OCI-LY7 (cell line): Measurements from ENCODE around the gene ASB13. TPM values are rescaled to one million over a fixed set of nuclear protein-coding genes. Genes with fewer than 3 reads are reported as not detected.
A peak's percentile ranks its signal among the peaks of the same experiment; 100 is the strongest.

ENCODE experiments used
- Bru-seq: library from RNA; stranded (reverse); fragments of 400-500 nt; gene quantifications from one replicate; lab custom pipeline; 2021; lab: Mats Ljungman, UMichigan
- BruChase-seq, 2 experiments: library from RNA; stranded (reverse); fragments of 400-500 nt; gene quantifications; one replicate each; lab custom pipeline; 2021; lab: Mats Ljungman, UMichigan
- BruUV-seq: library from RNA; stranded (reverse); fragments of 400-500 nt; replicated peaks from 2 replicates; lab custom pipeline; 2021; lab: Mats Ljungman, UMichigan
- CTCF ChIA-PET: fragments of 300-600 bp; sonication (Branson Sonifier 250); formaldehyde crosslinking; loops from one replicate; lab custom pipeline; 2022; ENCODE audit warnings: antibody characterized with exemption; ENCODE audit not compliant: unreplicated experiment; lab: Charles Lee
- POLR2A ChIA-PET: fragments of 300-600 bp; sonication (Branson Sonifier 250); formaldehyde crosslinking; loops from one replicate; lab custom pipeline; 2022; ENCODE audit warnings: antibody characterized with exemption; lab: Charles Lee
- DNase-seq: peaks from one replicate; pipeline ENCODE4 v3.0.0-alpha.2; 2015; ENCODE audit warnings: low spot score
- H2AFZ ChIP-seq: fragments of 200-600 bp; sonication (generic), shearing (Covaris generic); 2 replicates; pipeline ENCODE4 v1.6.1; 2014; ENCODE audit warnings: mild to moderate bottlenecking, antibody characterized with exemption, low read length, moderate library complexity
- H3K27ac ChIP-seq: fragments of 200-600 bp; sonication (generic); 2 replicates; pipeline ENCODE4 v1.5.1; 2014; ENCODE audit warnings: mixed run types, low read depth, mild to moderate bottlenecking, moderate library complexity, low read length, inconsistent platforms; ENCODE audit not compliant: poor library complexity, severe bottlenecking
- H3K36me3 ChIP-seq: fragments of 200-600 bp; sonication (generic); 2 replicates; pipeline ENCODE4 v1.6.1; 2014; ENCODE audit warnings: mild to moderate bottlenecking, antibody characterized with exemption, low read length, moderate library complexity, mixed read lengths; ENCODE audit not compliant: insufficient read depth
- H3K4me1 ChIP-seq: fragments of 200-600 bp; sonication (generic); 2 replicates; pipeline ENCODE4 v1.5.1; 2014; ENCODE audit warnings: mild to moderate bottlenecking, low read length; ENCODE audit not compliant: insufficient read depth, poor library complexity, severe bottlenecking
- H3K4me2 ChIP-seq: fragments of 200-600 bp; sonication (generic); 2 replicates; pipeline ENCODE4 v1.6.1; 2014; ENCODE audit warnings: mild to moderate bottlenecking, low read length
- H3K4me3 ChIP-seq: fragments of 200-600 bp; sonication (generic); 2 replicates; pipeline ENCODE4 v1.5.1; 2014; ENCODE audit warnings: mild to moderate bottlenecking, low read depth, low read length; ENCODE audit not compliant: poor library complexity, severe bottlenecking
- H3K79me2 ChIP-seq: fragments of 200-600 bp; sonication (generic); 2 replicates; pipeline ENCODE4 v1.6.1; 2016; ENCODE audit warnings: low read depth, mild to moderate bottlenecking, low read length, moderate library complexity, mixed read lengths; ENCODE audit not compliant: insufficient read depth
- H3K9me2 ChIP-seq: fragments of 200-600 bp; sonication (generic); 2 replicates; pipeline ENCODE4 v1.6.1; 2016; ENCODE audit warnings: mild to moderate bottlenecking, low read length, mixed read lengths; ENCODE audit not compliant: insufficient read depth
- H3K9me3 ChIP-seq: fragments of 200-600 bp; sonication (generic); 2 replicates; pipeline ENCODE4 v1.6.1; 2014; ENCODE audit warnings: mild to moderate bottlenecking, mixed run types, low read length, mixed read lengths
- H4K20me1 ChIP-seq: fragments of 200-600 bp; sonication (generic); 2 replicates; pipeline ENCODE4 v1.6.1; 2014; ENCODE audit warnings: mild to moderate bottlenecking, antibody characterized with exemption, low read length, moderate library complexity, mixed read lengths; ENCODE audit not compliant: insufficient read depth
- EZH2phosphoT487 ChIP-seq: fragments of 200-600 bp; sonication (generic); IDR thresholded peaks from 2 replicates; pipeline ENCODE4 v1.6.1; 2018; ENCODE audit warnings: low read depth, borderline replicate concordance, mild to moderate bottlenecking, mixed run types, antibody characterized with exemption, low read length, moderate library complexity, mixed read lengths
- intact Hi-C: fragments of 100-400 bp; cut with micrococcal nuclease; formaldehyde crosslinking; loops from one replicate; pipeline ENCODE4 v1.10.0; 2022; ENCODE audit not compliant: unreplicated experiment
- long read RNA-seq: library from polyadenylated mRNA; stranded (forward); transcript quantifications from one replicate; pipeline ENCODE4 v2.0.0, GENCODE V29; 2022
- total RNA-seq, 2 experiments: library from RNA; depleted of rRNA in 1 of 2; stranded (reverse); fragments of >200 nt in 1 of 2; shearing (Covaris generic) in 1 of 2; gene quantifications; 2 replicates each; pipeline ENCODE4 v1.2.3, GENCODE V29; 2014 to 2022
- TF ChIP-seq, protein P1 (sequence below): fragments of 200-600 bp; sonication (generic); conservative IDR thresholded peaks from 2 replicates; pipeline ENCODE4 v1.5.1; 2014; ENCODE audit warnings: mild to moderate bottlenecking, antibody characterized with exemption, low read length, moderate library complexity, mixed read lengths

Gene ASB13, protein sequence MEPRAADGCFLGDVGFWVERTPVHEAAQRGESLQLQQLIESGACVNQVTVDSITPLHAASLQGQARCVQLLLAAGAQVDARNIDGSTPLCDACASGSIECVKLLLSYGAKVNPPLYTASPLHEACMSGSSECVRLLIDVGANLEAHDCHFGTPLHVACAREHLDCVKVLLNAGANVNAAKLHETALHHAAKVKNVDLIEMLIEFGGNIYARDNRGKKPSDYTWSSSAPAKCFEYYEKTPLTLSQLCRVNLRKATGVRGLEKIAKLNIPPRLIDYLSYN
- total RNA-seq (2014; rRNA removed; shearing (Covaris generic)): 23.2 and 25.6 TPM in 2 replicates
- total RNA-seq (2022): 90.4 and 108 TPM in 2 replicates
- Bru-seq, nascent RNA: percentile 79 among the genes with signal in this experiment
- BruChase-seq, experiment 1, labeled RNA remaining after a 6-hour chase: percentile 73 among the genes with signal in this experiment
- percentile 72 among the genes with signal in this experiment for BruChase-seq, experiment 2, labeled RNA remaining after a 2-hour chase
- long read RNA-seq, transcript ASB13-201 (6 exons, 2,699 nt): major isoform, 107 of 191 reads
- long read RNA-seq, transcript ASB13-202 (7 exons, 2,780 nt): minor isoform, 16 of 191 reads
- long read RNA-seq, partial matches to known transcripts: 11 of 191 reads
- long read RNA-seq, other reads (novel, unspliced or antisense): 54 of 191 reads

DNA sequence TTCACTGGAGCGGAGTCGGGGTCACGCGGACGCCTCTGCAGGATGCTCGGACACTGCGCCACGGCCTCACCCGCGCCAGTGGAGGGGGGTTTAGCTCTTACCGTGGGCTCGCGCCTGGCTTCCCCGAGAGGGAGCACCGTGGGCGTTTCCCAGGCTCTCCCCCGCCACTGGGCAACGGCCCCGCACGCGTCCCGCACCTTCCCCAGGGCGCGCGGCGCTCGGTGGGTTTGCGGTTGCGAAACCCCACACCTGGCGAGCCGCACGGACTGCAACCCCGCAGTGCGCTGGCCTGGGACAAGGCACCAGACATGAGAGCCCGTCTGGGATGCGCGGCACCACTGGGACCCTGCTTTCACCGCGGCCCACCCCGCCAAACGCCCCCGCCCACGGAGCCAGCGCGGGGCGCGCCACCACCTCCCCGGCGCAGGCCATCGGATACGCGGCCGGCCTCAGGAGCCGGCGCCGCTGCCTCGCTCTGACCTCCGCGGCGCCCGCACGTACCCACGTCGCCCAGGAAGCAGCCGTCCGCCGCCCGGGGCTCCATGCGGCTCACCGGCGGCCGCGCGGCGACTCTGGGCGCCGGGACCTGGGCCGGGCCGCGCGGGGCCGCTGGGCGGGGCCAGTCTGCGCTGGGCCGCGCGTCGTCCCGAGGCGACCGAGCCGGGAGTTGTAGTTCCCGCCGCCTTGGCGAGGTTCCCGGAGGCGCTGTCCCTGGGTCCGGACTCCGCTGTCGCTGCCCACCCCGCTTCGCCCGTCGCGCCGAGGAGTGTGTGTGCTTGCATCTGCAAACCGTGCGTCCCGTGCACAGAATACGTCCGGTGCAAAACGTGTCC is at the start of gene ASB13:
Gene ASB13, minus strand, starts transcription at position 588 of the 833 bp plus-strand sequence. Its CDS starts 44 bp downstream, at position 544.
- ChIA-PET CTCF (interaction anchor here (0.9 to 1.3 kb wide), 2 partner anchors 11 to 22 kb away, joined by 3 to 6 read pairs; no protein-coding TSS in a partner anchor), POLR2A (interaction anchor here (0.9 to 9.1 kb wide), 14 partner anchors 11 to 222 kb away, joined by 3 to 142 read pairs (median 4); no protein-coding TSS in a partner anchor)
- Histone ChIP-seq H3K36me3 (no peaks in the 10 kb centered on the region), H3K4me1 (peaks cover 80% of the 10 kb centered on the region), H3K9me2 (no peaks in the 10 kb centered on the region), H3K4me3 (peak within 1 kb of the TSS; percentile 78), H2AFZ (peak within 1 kb of the TSS; percentile 81), H3K27ac (peak within 1 kb of the TSS; percentile 100), H3K4me2 (peak within 1 kb of the TSS; percentile 86), H3K79me2 (peaks cover 42% of the 10 kb centered on the region; the same call in 1 of the 2 replicates), H3K9me3 (no peaks in the 10 kb centered on the region), H4K20me1 (no peaks in the 10 kb centered on the region)
- no TSS peak for BruUV-seq
- DNase-seq: peak; percentile 55
- intact Hi-C loops: no loop called here
- TF ChIP-seq EZH2phosphoT487: no peak
- TF ChIP-seq, protein P1, sequence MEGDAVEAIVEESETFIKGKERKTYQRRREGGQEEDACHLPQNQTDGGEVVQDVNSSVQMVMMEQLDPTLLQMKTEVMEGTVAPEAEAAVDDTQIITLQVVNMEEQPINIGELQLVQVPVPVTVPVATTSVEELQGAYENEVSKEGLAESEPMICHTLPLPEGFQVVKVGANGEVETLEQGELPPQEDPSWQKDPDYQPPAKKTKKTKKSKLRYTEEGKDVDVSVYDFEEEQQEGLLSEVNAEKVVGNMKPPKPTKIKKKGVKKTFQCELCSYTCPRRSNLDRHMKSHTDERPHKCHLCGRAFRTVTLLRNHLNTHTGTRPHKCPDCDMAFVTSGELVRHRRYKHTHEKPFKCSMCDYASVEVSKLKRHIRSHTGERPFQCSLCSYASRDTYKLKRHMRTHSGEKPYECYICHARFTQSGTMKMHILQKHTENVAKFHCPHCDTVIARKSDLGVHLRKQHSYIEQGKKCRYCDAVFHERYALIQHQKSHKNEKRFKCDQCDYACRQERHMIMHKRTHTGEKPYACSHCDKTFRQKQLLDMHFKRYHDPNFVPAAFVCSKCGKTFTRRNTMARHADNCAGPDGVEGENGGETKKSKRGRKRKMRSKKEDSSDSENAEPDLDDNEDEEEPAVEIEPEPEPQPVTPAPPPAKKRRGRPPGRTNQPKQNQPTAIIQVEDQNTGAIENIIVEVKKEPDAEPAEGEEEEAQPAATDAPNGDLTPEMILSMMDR: 0 out of 2 replicates have a peak, but pooled peaks have one; percentile 21

DNA sequence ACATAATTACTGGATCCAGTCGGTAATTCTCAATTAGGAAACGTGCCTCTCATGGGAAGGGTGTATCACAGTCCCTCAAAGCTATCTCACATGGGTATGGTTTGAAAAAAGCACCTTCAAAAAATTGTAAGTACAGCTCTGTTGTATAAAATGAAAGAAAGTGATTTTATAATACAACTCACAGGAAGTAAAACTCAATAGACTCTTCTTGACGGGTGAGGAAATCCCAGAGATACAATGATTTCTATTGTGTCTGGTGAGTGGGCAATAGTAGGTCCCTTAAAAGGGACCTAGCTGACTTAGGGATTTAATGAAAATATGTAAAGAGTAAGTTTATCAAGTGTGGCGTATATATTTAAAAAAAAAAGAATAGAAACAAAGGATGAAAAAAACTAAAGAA is 45.2 kb upstream of the ASB13 start:
- TF ChIP-seq, protein P1: no peak
- no peak for TF ChIP-seq EZH2phosphoT487
- H3K9me3 ChIP-seq: no peaks in the 10 kb centered on the region
- H3K4me1 ChIP-seq: peaks cover 88% of the 10 kb centered on the region
- intact Hi-C loops: no loop called here
- H3K9me2 ChIP-seq: no peaks in the 10 kb centered on the region
- CTCF ChIA-PET: interaction anchor here (0.5 to 1.7 kb wide), 2 partner anchors 11 to 209 kb away, joined by 4 read pairs; no protein-coding TSS in a partner anchor
- H3K4me3 ChIP-seq: peak overlapping the region; percentile 11
- peak overlapping the region; percentile 13 for H3K27ac ChIP-seq
- peaks cover 56% of the 10 kb centered on the region for H3K36me3 ChIP-seq
- peak overlapping the region; percentile 49 for H3K4me2 ChIP-seq
- POLR2A ChIA-PET: interaction anchor here (1.0 to 7.1 kb wide), 9 partner anchors 9 to 99 kb away, joined by 3 to 45 read pairs (median 6); no protein-coding TSS in a partner anchor
- BruUV-seq: no TSS peak
- H4K20me1 ChIP-seq: peaks cover 57% of the 10 kb centered on the region; the same call in 1 of the 2 replicates
- DNase-seq: no peak
- H3K79me2 ChIP-seq: peaks cover 98% of the 10 kb centered on the region
- H2AFZ ChIP-seq: no peak overlapping the region
